ENCODE data around the gene HSD11B1. TPM values are rescaled to one million over a fixed set of nuclear protein-coding genes. Genes with fewer than 3 reads are reported as not detected.

The HSD11B1 gene
- total RNA-seq, 1 experiment from 2014 or later, result 0.27 TPM

- Histone ChIP-seq H3K36me3 (ENCODE audit: control insufficient read depth in 1 of 2, insufficient read depth in 2 of 2, low read length in 2 of 2) (no peaks in the 10 kb centered on the region), H3K79me2 (ENCODE audit: insufficient read depth, low read length) (no peaks in the 10 kb centered on the region), H3K4me2 (ENCODE audit: low read length) (no peak overlapping the region), H3K9me2 (ENCODE audit: insufficient read depth) (no peaks in the 10 kb centered on the region), H3K9ac (ENCODE audit: low read length) (no peak overlapping the region), H3K9me3 (ENCODE audit: control insufficient read depth in 1 of 2, insufficient read depth in 1 of 2, low read depth in 1 of 2, low read length in 2 of 2) (no peaks in the 10 kb centered on the region), H3K4me3 (replicated peaks in 1 of 2; ENCODE audit: low read depth in 1 of 2, low read length in 2 of 2) (no peak overlapping the region), H3K27ac (ENCODE audit: low read depth, low read length) (no peak overlapping the region), H4K20me1 (ENCODE audit: insufficient read depth) (no peaks in the 10 kb centered on the region), H3K27me3 (ENCODE audit: insufficient read depth, low read length) (no peaks in the 10 kb centered on the region), H3K4me1 (ENCODE audit: control insufficient read depth in 1 of 2, insufficient read depth in 2 of 2, low read length in 2 of 2) (no peaks in the 10 kb centered on the region), H2AFZ (ENCODE audit: low read depth, low read length, poor library complexity, severe bottlenecking) (no peak overlapping the region)
- ChIA-PET CTCF (interaction anchor here (0.6 to 2.2 kb wide), 2 partner anchors 12 to 203 kb away, joined by 3 to 10 read pairs; no protein-coding TSS in a partner anchor), RAD21 (ENCODE audit: low non-redundant PET in 1 of 2, low total read pairs in 2 of 2, uncharacterized antibody in 2 of 2, unreplicated experiment in 2 of 2) (no interaction called here), POLR2A (no interaction called here)
- intact Hi-C loops (cut with micrococcal nuclease), result no loop called here
- TF ChIP-seq RAD21 (IDR thresholded peaks at IDR 0.05; ENCODE audit: low read depth) (no peak), SRF (IDR thresholded peaks at IDR 0.05; ENCODE audit: low read depth) (no peak), EZH2 (IDR thresholded peaks at IDR 0.05) (no peak), REST (IDR thresholded peaks at IDR 0.05; ENCODE audit: low read depth) (no peak), POLR2A (IDR thresholded peaks at IDR 0.05; ENCODE audit: borderline replicate concordance, extremely low read depth, insufficient read depth, insufficient read length) (no peak), ZFX (IDR thresholded peaks at IDR 0.05) (no peak), ELF1 (IDR thresholded peaks at IDR 0.05; ENCODE audit: borderline replicate concordance, low read depth) (no peak), CEBPB (IDR thresholded peaks at IDR 0.05; ENCODE audit: low read depth) (no peak), SP1 (IDR thresholded peaks at IDR 0.05; ENCODE audit: low read depth) (no peak), TCF7L2 (IDR thresholded peaks at IDR 0.05; ENCODE audit: borderline replicate concordance, extremely low read depth, insufficient read depth, insufficient read length) (no peak), CTCF (IDR thresholded peaks at IDR 0.05 in 2 of 3, conservative IDR thresholded peaks at IDR 0.05 in 1 of 3; ENCODE audit: borderline replicate concordance in 1 of 3, insufficient read depth in 1 of 3, low read depth in 2 of 3, low read length in 2 of 3) (no peak), ATF3 (IDR thresholded peaks at IDR 0.05) (no peak), FOSL1 (IDR thresholded peaks at IDR 0.05; ENCODE audit: low read depth) (no peak), SIN3A (IDR thresholded peaks at IDR 0.05; ENCODE audit: low read depth) (no peak), POLR2AphosphoS5 (IDR thresholded peaks at IDR 0.05; ENCODE audit: low read depth, low read length) (no peak), MAX (IDR thresholded peaks at IDR 0.05) (no peak), EZH2phosphoT487 (IDR thresholded peaks at IDR 0.05; ENCODE audit: borderline replicate concordance) (no peak)
- DNase-seq (ENCODE audit: low read depth, low spot score) (no peak), ATAC-seq (no peak)
- BruUV-seq (replicated peaks), result no TSS peak
Measured at GRCh38 chr1:209759829-209760359, 55.2 kb downstream of the HSD11B1 start.
